ENCODE data around the gene KNDC1.
"Not testable (repeated sequence)": the region's sequence is repeated elsewhere in the genome, so short reads cannot be mapped to it uniquely, and the experiment has no call there.

KNDC1 gene

GRCh38 chr10:133258066-133258817 is 98.2 kb downstream of the KNDC1 start:
- DNase-seq: no peak

- peak in 31 of 51 donors; percentile 7 to 75 (median 35) for DNase-seq
These were observed 99.0 kb downstream of the KNDC1 start for GRCh38 chr10:133258818-133259601.

- no peak for DNase-seq
These were observed 99.6 kb downstream of the KNDC1 start for GRCh38 chr10:133259602-133259989.

GRCh38 chr10:133260895-133261725 is 101.1 kb downstream of the KNDC1 start:
- DNase-seq: peak in 15 of 51 donors; percentile 15 to 73 (median 41)

- peak in 47 of 51 donors; percentile 22 to 95 (median 78) for DNase-seq
These were observed 101.8 kb downstream of the KNDC1 start for GRCh38 chr10:133261726-133262325.

- no peak for DNase-seq
These were observed 102.7 kb downstream of the KNDC1 start for GRCh38 chr10:133262696-133263095.

- no peak for DNase-seq
These were observed 103.7 kb downstream of the KNDC1 start for GRCh38 chr10:133263674-133264073.

GRCh38 chr10:133264461-133264860 is 104.4 kb downstream of the KNDC1 start:
- no peak for DNase-seq

GRCh38 chr10:133265052-133265451 is 105.0 kb downstream of the KNDC1 start:
- DNase-seq: not testable (repeated sequence)

GRCh38 chr10:133266056-133266795 is 106.2 kb downstream of the KNDC1 start:
- no peak for DNase-seq

GRCh38 chr10:133267293-133267692 is 107.3 kb downstream of the KNDC1 start:
- DNase-seq: no peak

- no peak for DNase-seq
These were observed 107.8 kb downstream of the KNDC1 start for GRCh38 chr10:133267829-133268228.

GRCh38 chr10:133268532-133268931 is 108.5 kb downstream of the KNDC1 start:
- no peak for DNase-seq

- DNase-seq: no peak
These were observed 109.3 kb downstream of the KNDC1 start for GRCh38 chr10:133269367-133269766.

GRCh38 chr10:133270204-133270603 is 110.2 kb downstream of the KNDC1 start:
- DNase-seq: no peak

- DNase-seq: no peak
These were observed 110.8 kb downstream of the KNDC1 start for GRCh38 chr10:133270773-133271297.

- DNase-seq: no peak
These were observed 111.7 kb downstream of the KNDC1 start for GRCh38 chr10:133271521-133272300.

GRCh38 chr10:133272301-133272963 is 112.4 kb downstream of the KNDC1 start:
- no peak for DNase-seq

- DNase-seq: no peak
These were observed 113.0 kb downstream of the KNDC1 start for GRCh38 chr10:133272964-133273420.

All from hypothalamus (tissue), 51 donors.